ENCODE results near the gene CPT1C. TPM values are rescaled to one million over a fixed set of nuclear protein-coding genes. Genes with fewer than 3 reads are reported as not detected.

Gene CPT1C
- total and polyA plus RNA-seq, 2 donors (not counting 3 experiments of a cell fraction or from before 2014, with no cell fraction given), result 45.7 to 80.8 TPM

- no TSS peak for BruUV-seq (replicated peaks)
- no peak for FAIRE-seq
- TF ChIP-seq FOS (IDR thresholded peaks at IDR 0.05; ENCODE audit: borderline replicate concordance, insufficient read depth, low read length) (no peak), POLR2A (IDR thresholded peaks at IDR 0.05; ENCODE audit: low read depth, low read length) (no peak), POLR2AphosphoS5 (IDR thresholded peaks at IDR 0.05; ENCODE audit: insufficient read depth, low read depth, low read length) (no peak), GATA2 (IDR thresholded peaks at IDR 0.05; ENCODE audit: insufficient read depth, insufficient read length, low read depth, low read length) (no peak), MAX (IDR thresholded peaks at IDR 0.05; ENCODE audit: insufficient read depth, insufficient read length) (no peak), MYC (IDR thresholded peaks at IDR 0.05; ENCODE audit: low read depth, low read length) (no peak), EZH2 (IDR thresholded peaks at IDR 0.05; ENCODE audit: borderline replicate concordance, low read depth, low read length, severe bottlenecking) (no peak), JUN (IDR thresholded peaks at IDR 0.05; ENCODE audit: borderline replicate concordance, insufficient read depth, insufficient read length, low read depth) (no peak), CTCF (IDR thresholded peaks at IDR 0.05; ENCODE audit: extremely low read depth in 1 of 2, insufficient read depth in 1 of 2, low read depth in 1 of 2, low read length in 2 of 2) (no peak)
Measured at GRCh38 chr19:49752701-49753100, 61.8 kb downstream of the CPT1C start.

More at GRCh38 chr19:49752701-49753100, 61.8 kb downstream of the CPT1C start:
- Histone ChIP-seq H3K4me3 (replicated peaks in 1 of 3; ENCODE audit: insufficient read depth in 1 of 3, low read depth in 1 of 3, low read length in 3 of 3) (no peak overlapping the region), H3K4me2 (ENCODE audit: insufficient read depth, low read length) (no peak overlapping the region), H4K20me1 (replicated peaks; ENCODE audit: control insufficient read depth, extremely low read depth, insufficient read depth, low read length) (no peaks in the 10 kb centered on the region), H3K9me3 (replicated peaks; ENCODE audit: control insufficient read depth, insufficient read depth, low read length) (no peaks in the 10 kb centered on the region), H3K4me1 (ENCODE audit: control insufficient read depth, extremely low read depth, insufficient read depth, low read length) (no peaks in the 10 kb centered on the region), H3K27ac (ENCODE audit: insufficient read depth, low read depth, low read length) (no peak overlapping the region), H3K27me3 (ENCODE audit: control insufficient read depth in 2 of 2, insufficient read depth in 2 of 2, low read length in 2 of 2) (no peaks in the 10 kb centered on the region), H3K9ac (replicated peaks; ENCODE audit: extremely low read depth, insufficient read depth, low read length) (no peak overlapping the region), H2AFZ (ENCODE audit: low read depth, low read length) (no peak overlapping the region), H3K79me2 (ENCODE audit: control insufficient read depth, insufficient read depth, low read length) (no peaks in the 10 kb centered on the region), H3K36me3 (ENCODE audit: control insufficient read depth in 2 of 2, extremely low read depth in 1 of 2, insufficient read depth in 2 of 2, low read length in 2 of 2) (no peaks in the 10 kb centered on the region), H3K9me1 (replicated peaks; ENCODE audit: control insufficient read depth, extremely low read depth, insufficient read depth, low read length) (no peaks in the 10 kb centered on the region)
- CTCF ChIA-PET, result interaction anchor here (1.3 kb wide), 1 partner anchor 22 kb away, joined by 3 read pairs; no protein-coding TSS in a partner anchor
- intact Hi-C loops (cut with micrococcal nuclease) (no loop called here), dilution Hi-C loops (cut with MboI; ENCODE audit: extremely low pct_ligation_motif_present, low sequenced_read_pairs) (no loop called here)
- POLR2A ChIA-PET, result no interaction called here
- DNase-seq (ENCODE audit: low read depth, low spot score), result no peak
